ENCODE results near the gene NCK2.
"Not testable (repeated sequence)": the region's sequence is repeated elsewhere in the genome, so short reads cannot be mapped to it uniquely, and the experiment has no call there.

The NCK2 gene

GRCh38 chr2:105757433-105757832, 12.7 kb downstream of the NCK2 start:
- no peak for DNase-seq

GRCh38 chr2:105760191-105760590, 15.5 kb downstream of the NCK2 start:
- DNase-seq, result no peak

GRCh38 chr2:105760639-105761337, 16.1 kb downstream of the NCK2 start:
- DNase-seq, result no peak

GRCh38 chr2:105761931-105762515, 17.3 kb downstream of the NCK2 start:
- no peak for DNase-seq

- DNase-seq, result no peak
Measured at GRCh38 chr2:105763076-105763475, 18.4 kb downstream of the NCK2 start.

- DNase-seq, result no peak
Measured at GRCh38 chr2:105764059-105764458, 19.3 kb downstream of the NCK2 start.

- DNase-seq, result no peak
Measured at GRCh38 chr2:105765415-105766299, 20.9 kb downstream of the NCK2 start.

- no peak for DNase-seq
Measured at GRCh38 chr2:105766300-105766866, 21.7 kb downstream of the NCK2 start.

GRCh38 chr2:105768176-105768575, 23.5 kb downstream of the NCK2 start:
- no peak for DNase-seq

GRCh38 chr2:105768961-105769452, 24.3 kb downstream of the NCK2 start:
- DNase-seq, result no peak

GRCh38 chr2:105769504-105769903, 24.8 kb downstream of the NCK2 start:
- no peak for DNase-seq

- no peak for DNase-seq
Measured at GRCh38 chr2:105770149-105770548, 25.4 kb downstream of the NCK2 start.

- DNase-seq, result not testable (repeated sequence)
Measured at GRCh38 chr2:105771291-105771690, 26.6 kb downstream of the NCK2 start.

- no peak for DNase-seq
Measured at GRCh38 chr2:105771836-105772235, 27.1 kb downstream of the NCK2 start.

- DNase-seq, result no peak
Measured at GRCh38 chr2:105772362-105772761, 27.6 kb downstream of the NCK2 start.

GRCh38 chr2:105773568-105773967, 28.9 kb downstream of the NCK2 start:
- peak; percentile 12 for DNase-seq

- no peak for DNase-seq
Measured at GRCh38 chr2:105774781-105775337, 30.1 kb downstream of the NCK2 start.

GRCh38 chr2:105775809-105776559, 31.3 kb downstream of the NCK2 start:
- no peak for DNase-seq

- no peak for DNase-seq
Measured at GRCh38 chr2:105776560-105776928, 31.8 kb downstream of the NCK2 start.

GRCh38 chr2:105777031-105777482, 32.3 kb downstream of the NCK2 start:
- no peak for DNase-seq

- DNase-seq, result no peak
Measured at GRCh38 chr2:105777506-105778055, 32.9 kb downstream of the NCK2 start.

- no peak for DNase-seq
Measured at GRCh38 chr2:105778080-105778607, 33.4 kb downstream of the NCK2 start.
